ENCODE measurements around the gene CNTLN.

DNA sequence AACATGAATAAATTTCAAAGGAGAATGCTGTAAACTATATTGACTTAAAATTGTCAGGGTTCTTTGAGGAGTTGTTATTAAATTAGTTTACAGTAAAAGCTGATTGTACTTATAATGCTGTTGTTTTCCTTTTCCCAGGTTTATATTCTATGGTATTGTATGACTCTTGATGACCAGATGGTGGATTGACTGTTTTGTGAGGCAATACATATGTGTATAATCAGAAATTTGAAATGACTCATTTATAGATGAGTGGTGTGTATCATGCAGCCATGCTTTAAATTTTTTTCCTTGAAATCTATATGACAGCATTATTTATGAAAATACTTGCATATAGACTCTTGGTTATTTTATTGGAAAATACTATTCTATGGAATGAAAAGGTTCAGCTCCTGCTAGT is 195.3 kb downstream of the CNTLN start:
- TF ChIP-seq, protein P1, sequence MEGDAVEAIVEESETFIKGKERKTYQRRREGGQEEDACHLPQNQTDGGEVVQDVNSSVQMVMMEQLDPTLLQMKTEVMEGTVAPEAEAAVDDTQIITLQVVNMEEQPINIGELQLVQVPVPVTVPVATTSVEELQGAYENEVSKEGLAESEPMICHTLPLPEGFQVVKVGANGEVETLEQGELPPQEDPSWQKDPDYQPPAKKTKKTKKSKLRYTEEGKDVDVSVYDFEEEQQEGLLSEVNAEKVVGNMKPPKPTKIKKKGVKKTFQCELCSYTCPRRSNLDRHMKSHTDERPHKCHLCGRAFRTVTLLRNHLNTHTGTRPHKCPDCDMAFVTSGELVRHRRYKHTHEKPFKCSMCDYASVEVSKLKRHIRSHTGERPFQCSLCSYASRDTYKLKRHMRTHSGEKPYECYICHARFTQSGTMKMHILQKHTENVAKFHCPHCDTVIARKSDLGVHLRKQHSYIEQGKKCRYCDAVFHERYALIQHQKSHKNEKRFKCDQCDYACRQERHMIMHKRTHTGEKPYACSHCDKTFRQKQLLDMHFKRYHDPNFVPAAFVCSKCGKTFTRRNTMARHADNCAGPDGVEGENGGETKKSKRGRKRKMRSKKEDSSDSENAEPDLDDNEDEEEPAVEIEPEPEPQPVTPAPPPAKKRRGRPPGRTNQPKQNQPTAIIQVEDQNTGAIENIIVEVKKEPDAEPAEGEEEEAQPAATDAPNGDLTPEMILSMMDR (IDR thresholded peaks at IDR 0.05; ENCODE audit: insufficient read depth, low read length): no peak
- TF ChIP-seq POLR2AphosphoS5 (IDR thresholded peaks at IDR 0.05; ENCODE audit: low read depth) (no peak), GABPA (IDR thresholded peaks at IDR 0.05; ENCODE audit: low read depth) (no peak), SPI1 (IDR thresholded peaks at IDR 0.05; ENCODE audit: borderline replicate concordance, low read depth) (no peak)
- TF ChIP-seq, protein P2, sequence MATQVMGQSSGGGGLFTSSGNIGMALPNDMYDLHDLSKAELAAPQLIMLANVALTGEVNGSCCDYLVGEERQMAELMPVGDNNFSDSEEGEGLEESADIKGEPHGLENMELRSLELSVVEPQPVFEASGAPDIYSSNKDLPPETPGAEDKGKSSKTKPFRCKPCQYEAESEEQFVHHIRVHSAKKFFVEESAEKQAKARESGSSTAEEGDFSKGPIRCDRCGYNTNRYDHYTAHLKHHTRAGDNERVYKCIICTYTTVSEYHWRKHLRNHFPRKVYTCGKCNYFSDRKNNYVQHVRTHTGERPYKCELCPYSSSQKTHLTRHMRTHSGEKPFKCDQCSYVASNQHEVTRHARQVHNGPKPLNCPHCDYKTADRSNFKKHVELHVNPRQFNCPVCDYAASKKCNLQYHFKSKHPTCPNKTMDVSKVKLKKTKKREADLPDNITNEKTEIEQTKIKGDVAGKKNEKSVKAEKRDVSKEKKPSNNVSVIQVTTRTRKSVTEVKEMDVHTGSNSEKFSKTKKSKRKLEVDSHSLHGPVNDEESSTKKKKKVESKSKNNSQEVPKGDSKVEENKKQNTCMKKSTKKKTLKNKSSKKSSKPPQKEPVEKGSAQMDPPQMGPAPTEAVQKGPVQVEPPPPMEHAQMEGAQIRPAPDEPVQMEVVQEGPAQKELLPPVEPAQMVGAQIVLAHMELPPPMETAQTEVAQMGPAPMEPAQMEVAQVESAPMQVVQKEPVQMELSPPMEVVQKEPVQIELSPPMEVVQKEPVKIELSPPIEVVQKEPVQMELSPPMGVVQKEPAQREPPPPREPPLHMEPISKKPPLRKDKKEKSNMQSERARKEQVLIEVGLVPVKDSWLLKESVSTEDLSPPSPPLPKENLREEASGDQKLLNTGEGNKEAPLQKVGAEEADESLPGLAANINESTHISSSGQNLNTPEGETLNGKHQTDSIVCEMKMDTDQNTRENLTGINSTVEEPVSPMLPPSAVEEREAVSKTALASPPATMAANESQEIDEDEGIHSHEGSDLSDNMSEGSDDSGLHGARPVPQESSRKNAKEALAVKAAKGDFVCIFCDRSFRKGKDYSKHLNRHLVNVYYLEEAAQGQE (IDR thresholded peaks at IDR 0.05; ENCODE audit: insufficient replicate concordance, low read depth): no peak
